Lower leg skin (tissue), 3 donors: ENCODE measurements around the gene PMVK.

Experiments used
- POLR2A ChIP-seq, 2 donors: fragments of 450-650 bp; IDR thresholded peaks; one replicate each; pipeline ENCODE4 v1.6.1; 2016 to 2017; ENCODE audit warnings: antibody characterized with exemption in 2 of 2, mild to moderate bottlenecking in 1 of 2, moderate library complexity in 1 of 2
- TF ChIP-seq, protein P1 (sequence below), 3 donors: fragments of 450-650 bp; IDR thresholded peaks; one replicate each; pipeline ENCODE4 v1.5.1; 2016; ENCODE audit warnings: antibody characterized with exemption in 3 of 3, mild to moderate bottlenecking in 3 of 3, moderate library complexity in 2 of 3

DNA sequence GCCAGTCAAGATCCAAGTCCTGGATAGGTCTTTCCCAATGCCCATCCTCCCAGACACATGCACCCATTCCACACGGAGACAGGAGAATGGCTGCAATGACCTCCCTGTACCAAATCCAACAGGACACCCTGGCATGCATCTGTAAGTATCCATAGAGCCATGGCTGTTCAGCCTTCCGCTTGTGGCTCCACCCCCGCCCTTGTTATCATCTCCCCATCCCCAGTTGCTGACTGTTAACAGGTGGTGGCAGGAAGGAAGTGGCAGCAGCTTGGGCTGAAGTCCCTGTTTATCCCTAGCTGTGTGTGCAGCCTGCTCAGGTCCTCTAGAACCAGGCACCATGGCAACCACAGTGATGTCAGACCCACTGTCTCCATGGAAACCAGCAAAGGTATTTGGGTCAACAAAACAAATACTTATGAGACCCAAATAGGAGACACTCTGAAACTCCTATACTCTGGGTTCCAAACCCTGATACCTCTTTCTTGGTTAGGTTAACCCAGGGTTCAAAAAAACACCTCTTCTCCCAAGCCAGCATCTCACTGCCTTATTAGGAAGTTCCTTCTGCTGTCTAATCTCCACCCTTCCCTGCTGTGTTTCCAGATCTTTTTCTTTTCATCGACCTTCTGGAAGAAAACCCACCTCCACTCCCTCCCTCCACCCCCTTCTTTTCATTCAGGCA lies 18.7 kb upstream of the PMVK start:
- TF ChIP-seq, protein P1, sequence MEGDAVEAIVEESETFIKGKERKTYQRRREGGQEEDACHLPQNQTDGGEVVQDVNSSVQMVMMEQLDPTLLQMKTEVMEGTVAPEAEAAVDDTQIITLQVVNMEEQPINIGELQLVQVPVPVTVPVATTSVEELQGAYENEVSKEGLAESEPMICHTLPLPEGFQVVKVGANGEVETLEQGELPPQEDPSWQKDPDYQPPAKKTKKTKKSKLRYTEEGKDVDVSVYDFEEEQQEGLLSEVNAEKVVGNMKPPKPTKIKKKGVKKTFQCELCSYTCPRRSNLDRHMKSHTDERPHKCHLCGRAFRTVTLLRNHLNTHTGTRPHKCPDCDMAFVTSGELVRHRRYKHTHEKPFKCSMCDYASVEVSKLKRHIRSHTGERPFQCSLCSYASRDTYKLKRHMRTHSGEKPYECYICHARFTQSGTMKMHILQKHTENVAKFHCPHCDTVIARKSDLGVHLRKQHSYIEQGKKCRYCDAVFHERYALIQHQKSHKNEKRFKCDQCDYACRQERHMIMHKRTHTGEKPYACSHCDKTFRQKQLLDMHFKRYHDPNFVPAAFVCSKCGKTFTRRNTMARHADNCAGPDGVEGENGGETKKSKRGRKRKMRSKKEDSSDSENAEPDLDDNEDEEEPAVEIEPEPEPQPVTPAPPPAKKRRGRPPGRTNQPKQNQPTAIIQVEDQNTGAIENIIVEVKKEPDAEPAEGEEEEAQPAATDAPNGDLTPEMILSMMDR (IDR thresholded peaks at IDR 0.05), result no peak
- TF ChIP-seq POLR2A (IDR thresholded peaks at IDR 0.05), result no peak
